Stimulated activated CD8-positive, alpha-beta memory T cell treated with anti-CD3 and anti-CD28 coated beads, Interleukin-12 subunit alpha, Interleukin-12 subunit beta, amount 100 ng/mL, for 4 hours (primary cell): ENCODE measurements around the gene DAGLA.

ENCODE experiments used
- DNase-seq: peaks from one replicate; pipeline ENCODE4 v3.0.0-alpha.2; 2020; ENCODE audit warnings: low read depth

Gene DAGLA

DNA sequence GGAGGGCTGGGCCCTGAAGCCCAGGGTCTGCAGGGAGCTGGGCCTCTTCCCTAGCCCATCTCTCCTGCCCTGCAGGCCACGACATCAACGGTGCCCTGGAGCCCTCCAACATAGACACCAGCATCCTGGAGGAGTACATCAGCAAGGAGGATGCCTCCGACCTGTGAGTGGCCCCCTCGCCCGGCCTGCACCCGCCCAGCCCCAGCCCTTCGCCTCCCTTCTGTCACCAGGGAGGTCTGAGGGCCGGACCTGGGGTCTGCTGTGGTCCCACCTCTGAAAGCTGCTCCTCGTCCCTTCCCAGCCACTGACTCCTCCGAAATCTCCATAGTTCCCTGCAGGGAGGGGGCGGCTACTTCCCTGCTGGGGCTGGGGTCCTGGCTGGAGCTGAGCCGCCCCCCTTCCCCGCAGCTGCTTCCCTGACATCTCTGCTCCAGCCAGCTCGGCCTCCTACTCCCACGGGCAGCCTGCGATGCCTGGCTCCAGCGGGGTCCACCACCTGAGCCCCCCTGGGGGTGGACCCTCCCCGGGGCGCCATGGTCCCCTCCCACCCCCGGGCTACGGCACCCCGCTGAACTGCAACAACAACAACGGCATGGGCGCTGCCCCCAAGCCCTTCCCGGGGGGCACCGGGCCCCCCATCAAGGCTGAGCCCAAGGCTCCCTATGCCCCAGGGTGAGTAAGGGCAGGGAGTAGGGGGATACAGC is 85.5 kb downstream of the DAGLA start:
- no peak for DNase-seq

GRCh38 chr11:61766353-61766841 is 86.2 kb downstream of the DAGLA start:
- DNase-seq = no peak

GRCh38 chr11:61768376-61769076 is 88.3 kb downstream of the DAGLA start:
- DNase-seq = no peak

- no peak for DNase-seq
Measured at GRCh38 chr11:61769169-61769920, 89.2 kb downstream of the DAGLA start.

DNA sequence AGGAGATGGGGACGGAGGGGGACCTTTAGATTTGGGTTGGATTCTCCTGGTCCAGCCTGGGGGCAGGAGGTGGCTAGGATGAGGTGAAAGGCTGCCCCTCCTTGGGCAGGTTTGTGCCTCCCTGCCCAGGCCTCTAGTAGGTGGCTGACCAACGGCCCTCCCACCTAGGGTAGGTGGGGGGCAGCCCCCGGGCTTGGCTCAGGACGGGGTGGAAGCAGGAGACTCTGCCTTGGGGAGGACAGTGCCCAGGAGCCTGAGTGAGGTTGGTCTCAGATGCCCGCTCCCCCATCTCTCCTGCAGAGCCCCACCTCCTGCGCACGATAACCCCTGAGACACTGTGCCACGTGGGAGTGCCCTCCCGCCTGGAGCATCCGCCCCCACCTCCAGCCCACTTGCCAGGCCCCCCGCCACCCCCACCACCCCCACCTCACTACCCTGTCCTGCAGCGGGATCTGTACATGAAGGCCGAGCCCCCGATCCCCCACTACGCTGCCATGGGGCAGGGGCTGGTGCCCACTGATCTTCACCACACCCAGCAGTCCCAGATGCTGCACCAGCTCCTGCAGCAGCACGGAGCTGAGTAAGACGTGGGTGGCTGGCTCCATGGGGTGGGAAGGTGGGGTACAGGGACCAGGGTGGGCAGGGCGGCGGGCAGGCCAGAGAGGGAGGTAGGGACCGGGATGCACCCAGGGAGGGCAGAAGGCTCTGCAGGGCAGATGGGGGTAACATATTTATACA is 89.9 kb downstream of the DAGLA start:
- DNase-seq = no peak

DNA sequence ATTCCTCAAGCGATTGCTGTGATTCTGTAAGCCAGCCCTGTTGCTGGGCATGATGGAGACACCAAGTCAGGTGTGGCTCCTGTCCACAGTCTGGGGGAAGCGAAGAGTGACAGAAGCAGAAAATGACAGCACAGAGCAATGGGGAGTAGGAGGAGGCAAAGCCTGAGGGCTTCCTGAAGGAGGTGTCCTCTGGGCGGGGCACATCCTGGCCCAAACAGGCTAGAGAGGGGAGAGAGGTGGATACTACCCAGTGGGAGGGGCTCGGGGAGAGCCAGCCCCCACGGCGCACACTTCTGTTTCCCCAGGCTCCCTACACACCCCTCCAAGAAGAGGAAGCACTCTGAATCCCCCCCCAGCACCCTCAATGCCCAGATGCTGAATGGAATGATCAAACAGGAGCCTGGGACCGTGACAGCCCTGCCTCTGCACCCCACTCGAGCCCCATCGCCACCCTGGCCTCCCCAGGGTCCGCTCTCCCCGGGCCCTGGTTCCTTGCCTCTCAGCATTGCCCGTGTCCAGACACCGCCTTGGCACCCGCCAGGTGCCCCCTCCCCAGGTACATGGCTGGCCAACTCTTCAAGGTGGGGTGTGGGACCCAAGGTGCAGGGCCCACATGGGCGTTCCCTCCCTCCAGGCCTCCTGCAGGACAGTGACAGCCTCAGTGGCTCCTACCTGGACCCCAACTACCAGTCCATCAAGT is 91.2 kb downstream of the DAGLA start:
- no peak for DNase-seq

- DNase-seq = no peak
Measured at GRCh38 chr11:61771985-61772455, 91.8 kb downstream of the DAGLA start.

- no peak for DNase-seq
Measured at GRCh38 chr11:61773356-61773755, 93.2 kb downstream of the DAGLA start.

DNA sequence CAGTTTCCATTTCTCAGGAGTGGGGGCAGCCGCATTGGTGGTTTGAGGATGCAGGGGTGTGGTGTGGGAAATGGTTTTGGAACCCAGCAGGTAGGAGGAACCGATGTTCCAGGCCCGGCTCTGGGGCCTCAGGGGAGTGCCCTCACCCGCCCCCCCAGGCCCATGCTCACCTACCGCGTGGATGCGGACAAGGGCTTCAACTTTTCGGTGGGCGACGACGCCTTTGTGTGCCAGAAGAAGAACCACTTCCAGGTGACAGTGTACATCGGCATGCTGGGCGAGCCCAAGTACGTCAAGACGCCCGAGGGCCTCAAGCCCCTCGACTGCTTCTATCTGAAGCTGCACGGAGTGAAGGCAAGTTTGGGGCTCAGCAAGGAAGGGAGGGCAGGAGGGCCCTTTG is 93.6 kb downstream of the DAGLA start:
- DNase-seq = no peak

DNA sequence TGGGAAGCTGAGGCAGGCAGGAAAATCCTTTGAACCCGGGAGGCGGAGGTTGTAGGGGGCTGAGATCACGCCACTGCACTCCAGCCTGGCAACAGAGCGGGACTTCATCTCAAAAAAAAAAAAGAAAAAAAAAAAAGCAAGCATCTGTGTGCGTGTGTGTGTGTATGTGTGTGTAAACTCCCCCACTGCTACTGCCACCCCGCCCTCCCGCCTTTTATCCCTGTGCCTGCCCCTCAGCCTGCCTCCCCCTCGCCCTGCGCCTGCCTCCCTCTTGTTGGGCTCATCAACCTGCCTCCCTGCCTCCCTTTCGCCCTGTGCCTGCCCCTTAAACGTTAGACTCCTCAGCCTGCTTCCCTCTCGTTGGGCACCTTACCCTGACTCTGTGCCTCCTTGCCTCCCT is 94.2 kb downstream of the DAGLA start:
- DNase-seq = no peak

DNA sequence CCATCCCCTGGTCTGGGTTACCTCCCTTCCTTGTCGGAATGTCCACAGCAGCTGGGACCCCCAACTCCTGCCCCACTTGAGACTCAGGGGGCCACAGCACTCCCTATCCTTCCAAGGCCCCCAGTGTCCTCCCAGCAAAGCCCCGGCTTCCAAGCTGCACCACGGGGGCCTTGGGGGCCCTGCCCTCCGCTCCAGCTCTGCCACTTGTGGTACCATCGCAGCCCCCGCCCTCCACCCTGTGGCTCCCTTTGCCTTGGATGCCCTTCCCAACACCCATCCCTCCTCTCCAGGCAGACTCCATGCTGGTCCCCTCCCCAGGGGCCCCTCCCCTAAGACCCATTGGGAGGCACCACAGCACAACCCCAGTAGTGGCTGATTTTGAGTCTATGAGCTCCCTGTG is 94.9 kb downstream of the DAGLA start:
- no peak for DNase-seq

GRCh38 chr11:61775606-61776554 is 95.7 kb downstream of the DAGLA start:
- no peak for DNase-seq

DNA sequence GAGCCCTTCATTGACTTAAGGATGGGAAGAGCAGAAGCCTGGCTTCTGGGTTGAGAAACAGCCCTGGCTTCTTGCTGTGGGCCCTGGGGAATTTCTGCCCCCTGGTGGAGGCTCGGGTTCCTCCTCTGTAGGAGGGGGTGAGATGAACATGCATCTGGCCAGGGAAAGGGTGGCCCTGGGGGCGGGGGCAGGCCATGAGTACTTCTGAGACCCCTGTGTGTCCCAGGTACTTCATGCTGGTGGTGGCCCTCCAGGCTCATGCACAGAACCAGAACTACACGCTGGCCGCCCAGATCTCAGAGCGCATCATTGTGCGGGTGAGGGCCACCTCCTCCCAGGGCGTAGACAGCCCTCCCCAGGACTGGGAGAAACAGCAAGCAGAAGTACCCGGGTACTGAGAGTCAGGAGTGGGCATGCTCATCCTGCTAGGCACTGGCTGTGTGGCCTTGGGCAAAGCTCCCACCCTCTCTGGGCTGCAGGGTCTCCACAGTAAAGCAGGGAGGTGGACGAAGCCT is 96.4 kb downstream of the DAGLA start:
- no peak for DNase-seq

DNA sequence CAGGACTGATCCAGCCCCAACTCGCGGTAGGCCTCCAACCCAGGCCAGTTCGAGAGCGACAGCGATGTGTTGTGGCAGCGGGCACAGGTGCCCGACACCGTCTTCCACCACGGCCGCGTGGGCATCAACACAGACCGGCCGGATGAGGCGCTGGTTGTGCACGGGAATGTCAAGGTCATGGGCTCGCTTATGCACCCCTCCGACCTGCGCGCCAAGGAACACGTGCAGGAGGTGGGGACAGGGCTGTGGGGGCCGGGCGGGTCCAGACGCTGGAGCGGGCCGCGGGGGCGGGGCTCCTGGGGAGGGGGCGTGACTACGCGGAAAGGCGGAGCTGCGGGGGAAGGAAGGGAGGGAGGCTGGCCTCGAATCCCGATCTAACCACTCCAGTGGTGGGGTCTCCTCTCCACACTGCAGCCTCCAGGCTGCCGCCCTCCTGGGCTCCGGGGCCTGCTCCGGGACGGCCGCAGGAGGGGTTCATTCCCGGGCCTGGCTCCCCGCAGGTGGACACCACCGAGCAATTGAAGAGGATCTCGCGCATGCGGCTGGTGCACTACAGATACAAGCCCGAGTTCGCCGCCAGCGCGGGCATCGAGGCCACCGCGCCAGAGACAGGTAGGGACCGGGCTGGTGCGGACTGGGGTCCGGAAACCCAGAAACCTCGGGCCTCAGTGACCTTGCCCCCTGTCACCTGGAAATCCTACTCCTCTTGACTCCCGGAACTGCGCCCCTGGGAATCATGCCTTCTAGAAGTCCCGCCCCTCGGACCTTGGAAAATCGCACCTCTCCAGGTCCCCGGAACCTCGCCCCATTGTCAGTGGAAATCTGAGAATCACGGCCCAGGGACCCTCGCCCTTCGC is 97.3 kb downstream of the DAGLA start:
- DNase-seq = peak; percentile 39

- DNase-seq = no peak
Measured at GRCh38 chr11:61778357-61778886, 98.2 kb downstream of the DAGLA start.

GRCh38 chr11:61778920-61779650 is 98.9 kb downstream of the DAGLA start:
- no peak for DNase-seq

DNA sequence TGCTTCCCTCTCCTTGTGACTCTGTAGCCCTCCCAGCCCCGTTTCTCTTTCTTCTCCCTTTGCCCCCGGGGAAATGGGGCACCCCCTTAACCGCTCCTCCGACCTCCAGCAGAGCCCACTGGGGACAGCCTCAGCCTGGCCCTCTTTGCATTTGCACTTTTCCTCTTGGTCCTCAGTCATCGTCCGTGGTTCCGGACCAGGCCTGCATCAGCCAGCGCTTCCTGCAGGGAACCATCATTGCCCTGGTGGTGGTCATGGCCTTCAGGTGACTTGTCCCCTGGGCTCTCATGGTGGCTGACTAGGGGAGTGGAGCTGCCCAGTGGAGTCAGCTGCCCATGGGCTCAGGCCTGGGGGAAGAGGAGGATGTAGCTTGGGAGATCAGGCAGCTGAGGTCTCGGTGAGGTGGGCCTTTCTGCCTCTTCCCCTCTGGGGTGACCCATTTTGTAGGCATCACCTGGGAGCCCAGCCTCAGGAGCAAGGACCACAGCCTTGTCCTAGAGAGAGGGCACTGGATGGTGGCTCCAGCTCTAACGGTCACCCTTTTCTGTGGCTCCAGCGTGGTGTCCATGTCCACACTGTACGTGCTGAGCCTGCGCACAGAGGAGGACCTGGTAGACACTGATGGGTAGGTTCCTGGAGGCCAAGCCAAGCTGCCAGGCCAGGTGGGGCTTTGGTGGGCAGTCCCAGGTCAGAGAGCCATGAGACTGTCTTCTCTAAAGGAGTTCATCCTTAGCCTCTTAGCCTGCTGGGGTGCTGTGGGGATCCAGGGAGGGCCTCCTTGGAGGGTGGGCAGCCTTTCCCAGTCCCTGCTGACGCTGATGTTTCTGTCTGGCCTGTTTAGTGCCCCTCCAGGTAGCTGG is 99.7 kb downstream of the DAGLA start:
- no peak for DNase-seq
